GM12878 (cell line): ENCODE measurements around the gene RSRP1.

Source experiments
- CTCF ChIP-seq, 3 experiments: IDR thresholded peaks in 2 of 3; conservative IDR thresholded peaks in 1 of 3; 2 replicates each; pipeline ENCODE4 v1.5.1; 2011; ENCODE audit warnings: low read depth in 3 of 3, low read length in 3 of 3, mild to moderate bottlenecking in 3 of 3, control low read depth in 2 of 3, moderate library complexity in 2 of 3, inconsistent platforms in 1 of 3, mixed read lengths in 1 of 3; ENCODE audit not compliant: control insufficient read depth in 2 of 3, insufficient read depth in 1 of 3; ENCODE audit errors: extremely low read depth in 1 of 3
- ESRRA ChIP-seq: IDR thresholded peaks from 2 replicates; pipeline ENCODE4 v1.6.1; 2012; ENCODE audit warnings: mild to moderate bottlenecking, low read length, improper control_type of control experiment
- FOS ChIP-seq: IDR thresholded peaks from 3 replicates; pipeline ENCODE4 v1.6.1; 2011; ENCODE audit warnings: borderline replicate concordance; ENCODE audit not compliant: insufficient read length; ENCODE audit errors: extremely low read depth
- MXI1 ChIP-seq: fragments of 150-350 bp; IDR thresholded peaks from 2 replicates; pipeline ENCODE4 v1.6.1; 2011; ENCODE audit warnings: low read depth, mild to moderate bottlenecking, inconsistent platforms, low read length, improper control_type of control experiment
- NR2C2 ChIP-seq: IDR thresholded peaks from 2 replicates; pipeline ENCODE4 v1.6.1; 2011; ENCODE audit warnings: borderline replicate concordance, low read depth; ENCODE audit not compliant: control insufficient read depth, insufficient read length
- POLR2A ChIP-seq: IDR thresholded peaks from 2 replicates; pipeline ENCODE4 v1.6.1; 2011; ENCODE audit warnings: low read depth, mild to moderate bottlenecking, low read length
- POLR2AphosphoS5 ChIP-seq: IDR thresholded peaks from 2 replicates; pipeline ENCODE4 v1.6.1; 2011; ENCODE audit warnings: mild to moderate bottlenecking, low read length, inconsistent platforms
- SIN3A ChIP-seq: IDR thresholded peaks from 2 replicates; pipeline ENCODE4 v1.6.1; 2012; ENCODE audit warnings: low read depth, low read length, improper control_type of control experiment
- SP1 ChIP-seq: IDR thresholded peaks from one replicate; pipeline ENCODE4 v1.6.1; 2011; ENCODE audit warnings: low read depth, low read length
- STAT1 ChIP-seq: fragments of 450-650 bp; conservative IDR thresholded peaks from 2 replicates; pipeline ENCODE4 v1.6.1; 2014; ENCODE audit warnings: antibody characterized with exemption, mild to moderate bottlenecking
- TF ChIP-seq, protein P1 (sequence below): fragments of 450-650 bp; IDR thresholded peaks from 2 replicates; pipeline ENCODE4 v1.6.1; 2017; ENCODE audit warnings: mild to moderate bottlenecking
- TF ChIP-seq, protein P2 (sequence below): IDR thresholded peaks from 2 replicates; pipeline ENCODE4 v1.6.1; 2012; ENCODE audit warnings: low read depth, low read length, improper control_type of control experiment

- TF ChIP-seq NR2C2: no peak
- no peak for TF ChIP-seq MXI1
- TF ChIP-seq CTCF (IDR thresholded peaks at IDR 0.05 in 2 of 3, conservative IDR thresholded peaks at IDR 0.05 in 1 of 3; ENCODE audit: control insufficient read depth in 2 of 3, extremely low read depth in 1 of 3, insufficient read depth in 1 of 3, low read depth in 3 of 3, low read length in 3 of 3): no peak
- no peak for TF ChIP-seq SIN3A
- TF ChIP-seq STAT1: no peak
- TF ChIP-seq POLR2AphosphoS5: no peak
- no peak for TF ChIP-seq ESRRA
- TF ChIP-seq POLR2A: no peak
- no peak for TF ChIP-seq SP1
- TF ChIP-seq, protein P1, sequence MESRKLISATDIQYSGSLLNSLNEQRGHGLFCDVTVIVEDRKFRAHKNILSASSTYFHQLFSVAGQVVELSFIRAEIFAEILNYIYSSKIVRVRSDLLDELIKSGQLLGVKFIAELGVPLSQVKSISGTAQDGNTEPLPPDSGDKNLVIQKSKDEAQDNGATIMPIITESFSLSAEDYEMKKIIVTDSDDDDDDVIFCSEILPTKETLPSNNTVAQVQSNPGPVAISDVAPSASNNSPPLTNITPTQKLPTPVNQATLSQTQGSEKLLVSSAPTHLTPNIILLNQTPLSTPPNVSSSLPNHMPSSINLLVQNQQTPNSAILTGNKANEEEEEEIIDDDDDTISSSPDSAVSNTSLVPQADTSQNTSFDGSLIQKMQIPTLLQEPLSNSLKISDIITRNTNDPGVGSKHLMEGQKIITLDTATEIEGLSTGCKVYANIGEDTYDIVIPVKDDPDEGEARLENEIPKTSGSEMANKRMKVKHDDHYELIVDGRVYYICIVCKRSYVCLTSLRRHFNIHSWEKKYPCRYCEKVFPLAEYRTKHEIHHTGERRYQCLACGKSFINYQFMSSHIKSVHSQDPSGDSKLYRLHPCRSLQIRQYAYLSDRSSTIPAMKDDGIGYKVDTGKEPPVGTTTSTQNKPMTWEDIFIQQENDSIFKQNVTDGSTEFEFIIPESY: no peak
- TF ChIP-seq FOS: no peak
- TF ChIP-seq, protein P2, sequence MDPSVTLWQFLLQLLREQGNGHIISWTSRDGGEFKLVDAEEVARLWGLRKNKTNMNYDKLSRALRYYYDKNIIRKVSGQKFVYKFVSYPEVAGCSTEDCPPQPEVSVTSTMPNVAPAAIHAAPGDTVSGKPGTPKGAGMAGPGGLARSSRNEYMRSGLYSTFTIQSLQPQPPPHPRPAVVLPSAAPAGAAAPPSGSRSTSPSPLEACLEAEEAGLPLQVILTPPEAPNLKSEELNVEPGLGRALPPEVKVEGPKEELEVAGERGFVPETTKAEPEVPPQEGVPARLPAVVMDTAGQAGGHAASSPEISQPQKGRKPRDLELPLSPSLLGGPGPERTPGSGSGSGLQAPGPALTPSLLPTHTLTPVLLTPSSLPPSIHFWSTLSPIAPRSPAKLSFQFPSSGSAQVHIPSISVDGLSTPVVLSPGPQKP: no peak
These were observed 41.5 kb downstream of the RSRP1 start for GRCh38 chr1:25205786-25206185.
